Body of pancreas (tissue), 4 donors: ENCODE measurements around the gene NXPE3.

Experiments
- CTCF ChIP-seq, 7 experiments: fragments of 450-650 bp in 4 of 7; fragments of 200-600 bp in 3 of 7; sonication (generic) in 3 of 7; IDR thresholded peaks; one replicate each; pipeline ENCODE4 v1.5.1; 2016 to 2019; ENCODE audit warnings: antibody characterized with exemption in 7 of 7
- POLR2A ChIP-seq, 3 donors: fragments of 450-650 bp; IDR thresholded peaks; one replicate each; pipeline ENCODE4 v1.6.1; 2016; ENCODE audit warnings: antibody characterized with exemption in 3 of 3, mild to moderate bottlenecking in 2 of 3

GRCh38 chr3:101825904-101826445 lies 47.0 kb downstream of the NXPE3 start:
- no peak for TF ChIP-seq CTCF (IDR thresholded peaks at IDR 0.05)
- no peak for TF ChIP-seq POLR2A (IDR thresholded peaks at IDR 0.05)
